Progenitor cell of endocrine pancreas (in vitro differentiated cells): Measurements from ENCODE around the gene CCDC117. TPM values are rescaled to one million over a fixed set of nuclear protein-coding genes. Genes with fewer than 3 reads are reported as not detected.

ENCODE experiments used
- DNase-seq: peaks from one replicate; pipeline ENCODE4 v3.0.0; 2021; ENCODE audit warnings: low spot score; ENCODE audit not compliant: unreplicated experiment
- H3K27ac Mint-ChIP-seq: 2 replicates; pipeline ENCODE4 v1.8.0; 2021; ENCODE audit warnings: mild to moderate bottlenecking, moderate library complexity, mixed read lengths
- H3K27me3 Mint-ChIP-seq: 2 replicates; pipeline ENCODE4 v1.8.0; 2021; ENCODE audit warnings: mixed read lengths
- H3K36me3 Mint-ChIP-seq: 2 replicates; pipeline ENCODE4 v1.8.0; 2022; ENCODE audit warnings: mixed read lengths; ENCODE audit not compliant: insufficient read depth
- H3K4me1 Mint-ChIP-seq: 2 replicates; pipeline ENCODE4 v1.8.0; 2021; ENCODE audit warnings: low read depth, mixed read lengths
- H3K4me3 Mint-ChIP-seq: 2 replicates; pipeline ENCODE4 v1.8.0; 2021; ENCODE audit warnings: low read depth, mild to moderate bottlenecking, moderate library complexity, mixed read lengths
- H3K9me3 Mint-ChIP-seq: 2 replicates; pipeline ENCODE4 v1.8.0; 2021; ENCODE audit warnings: low read depth, mixed read lengths
- total RNA-seq: library from RNA; stranded (reverse); gene quantifications from 2 replicates; pipeline ENCODE4 v1.2.1, GENCODE V29; 2021
- TF ChIP-seq, protein P1 (sequence below): fragments of 200-600 bp; sonication (generic); IDR thresholded peaks from one replicate; pipeline ENCODE4 v1.5.0; 2021; ENCODE audit warnings: antibody characterized with exemption, mild to moderate bottlenecking; ENCODE audit not compliant: unreplicated experiment

The CCDC117 gene
- total RNA-seq, 1 donor from 2014 or later: 39.9 TPM

DNA sequence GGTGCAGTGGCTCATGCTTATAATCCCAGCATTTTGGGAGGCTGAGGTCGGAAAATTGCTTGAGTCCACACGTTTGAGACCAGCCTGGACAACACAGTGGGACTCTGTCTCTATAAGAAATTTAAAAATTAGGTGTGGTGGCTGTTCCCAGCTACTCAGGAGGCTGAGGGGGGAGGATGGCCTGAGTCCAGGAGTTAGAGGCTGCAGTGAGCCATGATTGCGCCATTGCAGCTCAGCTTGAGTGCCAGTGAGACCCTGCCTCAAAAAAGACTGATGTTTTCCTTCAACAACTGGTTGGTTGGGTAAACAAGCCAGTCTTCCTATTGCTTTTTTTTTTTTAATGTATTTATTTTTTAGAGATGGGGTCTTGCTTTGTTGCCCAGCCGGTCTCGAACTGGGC, 18.6 kb downstream of the CCDC117 start:
- TF ChIP-seq, protein P1, sequence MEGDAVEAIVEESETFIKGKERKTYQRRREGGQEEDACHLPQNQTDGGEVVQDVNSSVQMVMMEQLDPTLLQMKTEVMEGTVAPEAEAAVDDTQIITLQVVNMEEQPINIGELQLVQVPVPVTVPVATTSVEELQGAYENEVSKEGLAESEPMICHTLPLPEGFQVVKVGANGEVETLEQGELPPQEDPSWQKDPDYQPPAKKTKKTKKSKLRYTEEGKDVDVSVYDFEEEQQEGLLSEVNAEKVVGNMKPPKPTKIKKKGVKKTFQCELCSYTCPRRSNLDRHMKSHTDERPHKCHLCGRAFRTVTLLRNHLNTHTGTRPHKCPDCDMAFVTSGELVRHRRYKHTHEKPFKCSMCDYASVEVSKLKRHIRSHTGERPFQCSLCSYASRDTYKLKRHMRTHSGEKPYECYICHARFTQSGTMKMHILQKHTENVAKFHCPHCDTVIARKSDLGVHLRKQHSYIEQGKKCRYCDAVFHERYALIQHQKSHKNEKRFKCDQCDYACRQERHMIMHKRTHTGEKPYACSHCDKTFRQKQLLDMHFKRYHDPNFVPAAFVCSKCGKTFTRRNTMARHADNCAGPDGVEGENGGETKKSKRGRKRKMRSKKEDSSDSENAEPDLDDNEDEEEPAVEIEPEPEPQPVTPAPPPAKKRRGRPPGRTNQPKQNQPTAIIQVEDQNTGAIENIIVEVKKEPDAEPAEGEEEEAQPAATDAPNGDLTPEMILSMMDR: no peak
- Mint-ChIP-seq H3K27me3 (no peaks in the 10 kb centered on the region), H3K9me3 (no peaks in the 10 kb centered on the region), H3K36me3 (peaks cover 24% of the 10 kb centered on the region), H3K27ac (no peak overlapping the region), H3K4me3 (no peak overlapping the region), H3K4me1 (peaks cover 7% of the 10 kb centered on the region)
- no peak for DNase-seq

DNA sequence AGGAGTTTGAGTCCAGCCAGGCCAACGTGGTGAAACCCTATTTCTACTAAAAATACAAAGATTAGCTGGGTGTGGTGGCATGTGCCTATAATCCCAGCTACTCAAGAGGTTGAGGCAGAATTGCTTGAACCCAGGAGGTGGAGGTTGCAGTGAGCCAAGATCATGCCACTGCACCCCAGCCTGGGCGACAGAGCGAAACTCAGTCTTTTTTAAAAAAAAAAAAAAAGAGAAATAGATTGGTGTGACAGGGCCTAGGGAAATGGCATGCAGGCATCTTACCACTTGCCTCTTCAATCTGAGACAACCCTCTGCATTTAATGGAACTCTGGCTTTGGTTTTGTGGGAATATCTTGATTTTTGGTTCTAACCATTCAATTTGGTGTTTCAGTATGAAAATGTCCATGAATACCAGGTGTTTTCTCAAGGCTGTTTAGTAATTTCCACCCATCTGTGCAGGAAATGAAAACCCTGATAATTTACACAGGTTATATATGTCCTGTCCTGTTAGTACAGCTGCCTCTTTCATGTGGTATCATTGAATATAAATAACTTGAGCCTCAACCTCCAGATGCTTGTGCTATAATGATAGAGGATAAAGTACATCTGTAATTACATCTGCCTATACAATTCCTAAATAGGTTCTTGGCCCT, 19.5 kb downstream of the CCDC117 start:
- H3K27me3 Mint-ChIP-seq: no peaks in the 10 kb centered on the region
- peaks cover 27% of the 10 kb centered on the region for H3K36me3 Mint-ChIP-seq
- no peaks in the 10 kb centered on the region for H3K9me3 Mint-ChIP-seq
- H3K4me1 Mint-ChIP-seq: peaks cover 9% of the 10 kb centered on the region
- no peak for DNase-seq
- H3K4me3 Mint-ChIP-seq: no peak overlapping the region
- no peak overlapping the region for H3K27ac Mint-ChIP-seq
- TF ChIP-seq, protein P1: no peak

DNA sequence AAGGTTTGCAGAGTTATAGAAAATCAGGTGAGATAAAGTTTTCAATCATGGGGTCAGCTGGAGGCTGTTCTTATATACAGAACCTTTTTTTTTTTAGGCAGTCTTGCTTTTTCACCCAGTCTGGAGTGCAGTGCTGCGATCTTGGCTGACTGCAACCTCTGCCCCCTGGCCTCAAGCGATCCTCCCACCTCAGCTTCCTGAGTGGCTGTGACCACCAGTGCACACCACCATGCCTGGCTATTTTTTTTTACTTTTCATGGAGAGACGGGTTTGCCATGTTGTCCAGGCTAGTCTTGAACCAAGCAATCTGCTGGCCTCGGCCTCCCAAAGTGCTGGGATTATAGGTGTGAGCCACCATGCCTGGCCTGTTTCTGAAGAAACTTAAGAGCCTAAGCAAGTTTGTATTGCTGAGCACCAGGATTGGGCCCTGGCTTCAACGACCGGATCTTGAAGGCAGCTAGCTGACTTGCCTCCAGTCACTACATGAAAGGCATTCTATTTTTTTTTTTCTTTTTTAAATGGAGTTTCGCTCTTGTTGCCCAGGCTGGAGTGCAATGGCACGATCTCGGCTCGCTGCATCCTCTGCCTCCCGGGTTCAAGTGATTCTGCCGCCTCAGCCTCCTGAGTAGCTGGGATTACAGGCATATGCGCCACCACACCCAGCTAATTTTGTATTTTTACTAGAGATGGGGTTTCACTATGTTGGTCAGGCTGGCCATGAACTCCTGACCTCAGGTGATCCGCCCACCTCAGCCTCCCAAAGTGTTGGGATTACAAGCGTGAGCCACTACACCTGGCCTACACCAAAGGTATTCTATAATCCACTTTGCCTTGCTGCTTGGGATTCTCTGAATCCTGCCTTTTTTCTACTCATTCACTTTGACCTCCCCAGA, 20.2 kb downstream of the CCDC117 start:
- Mint-ChIP-seq H3K27me3 (no peaks in the 10 kb centered on the region), H3K4me1 (peaks cover 9% of the 10 kb centered on the region), H3K9me3 (no peaks in the 10 kb centered on the region), H3K36me3 (peaks cover 28% of the 10 kb centered on the region), H3K4me3 (no peak overlapping the region), H3K27ac (peak overlapping the region; percentile 83)
- DNase-seq: no peak
- TF ChIP-seq, protein P1: no peak

DNA sequence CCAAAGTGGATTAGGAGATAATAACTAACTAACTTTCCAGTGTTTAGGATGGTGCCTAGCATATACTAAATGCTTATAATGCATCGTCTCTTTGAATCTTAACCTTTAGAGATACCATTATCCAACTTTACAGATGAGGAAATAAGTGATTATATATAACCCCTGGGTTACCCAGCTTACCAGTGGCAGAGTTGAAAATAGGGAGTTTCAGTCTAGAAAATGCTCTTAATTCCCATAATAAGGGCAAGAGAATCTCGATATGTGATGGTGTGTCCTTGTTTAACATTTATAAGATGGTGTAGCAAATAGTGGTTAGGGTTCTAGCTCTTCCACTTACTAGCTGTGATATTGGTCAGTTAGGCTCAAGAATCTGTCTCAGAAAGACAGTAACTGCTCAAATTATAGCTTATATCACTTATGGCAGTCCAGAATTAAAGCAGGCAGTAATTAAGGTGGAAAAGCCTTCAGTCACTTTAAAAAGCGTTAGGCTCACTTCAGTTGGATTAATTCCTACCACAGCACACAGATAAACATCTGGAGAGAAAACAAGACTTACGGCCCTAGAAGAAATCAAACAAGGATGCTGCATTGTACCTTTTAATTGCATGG, 21.6 kb downstream of the CCDC117 start:
- Mint-ChIP-seq H3K27ac (peak overlapping the region; percentile 68), H3K4me1 (peaks cover 17% of the 10 kb centered on the region), H3K9me3 (no peaks in the 10 kb centered on the region), H3K4me3 (no peak overlapping the region), H3K27me3 (no peaks in the 10 kb centered on the region), H3K36me3 (peaks cover 30% of the 10 kb centered on the region)
- DNase-seq: no peak
- TF ChIP-seq, protein P1: no peak

DNA sequence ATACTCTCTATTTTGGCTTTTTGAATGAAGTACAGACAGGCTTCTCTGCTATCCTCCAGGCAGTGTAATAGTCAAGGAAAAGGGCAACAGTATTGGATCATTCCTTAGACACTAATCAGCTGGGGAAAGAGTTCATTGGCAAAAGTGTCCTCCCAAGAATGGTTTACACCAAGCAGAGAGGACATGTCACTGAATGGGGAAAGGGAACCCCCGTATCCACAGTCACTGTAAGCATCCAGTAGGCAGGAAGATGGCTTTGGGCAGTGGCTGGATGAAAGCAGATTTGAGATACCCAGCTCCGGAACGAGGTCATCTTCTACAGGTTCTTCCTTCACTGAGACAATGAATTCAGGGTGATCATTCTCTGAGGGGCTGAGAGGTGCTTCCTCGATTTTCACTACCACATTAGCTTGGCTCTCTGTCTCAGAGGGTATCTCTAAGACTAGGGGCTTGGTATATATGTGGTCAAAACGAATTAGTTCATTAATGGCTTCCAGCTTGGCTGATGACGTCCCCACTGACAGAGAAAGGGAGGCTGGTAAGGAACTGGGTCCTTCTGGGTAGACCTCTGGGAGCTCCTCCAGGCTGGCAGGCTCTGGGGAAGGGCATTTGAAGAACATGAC, 22.7 kb downstream of the CCDC117 start:
- no peak for DNase-seq
- H3K4me3 Mint-ChIP-seq: no peak overlapping the region
- peak overlapping the region; percentile 67 for H3K27ac Mint-ChIP-seq
- TF ChIP-seq, protein P1: no peak
- no peaks in the 10 kb centered on the region for H3K27me3 Mint-ChIP-seq
- H3K36me3 Mint-ChIP-seq: peaks cover 32% of the 10 kb centered on the region
- peaks cover 21% of the 10 kb centered on the region for H3K4me1 Mint-ChIP-seq
- no peaks in the 10 kb centered on the region for H3K9me3 Mint-ChIP-seq
